PFSK-1 (cell line): ENCODE measurements around the gene DNER.

Source experiments
- FOXP2 ChIP-seq: optimal IDR thresholded peaks from 2 replicates; pipeline ENCODE3; 2011; ENCODE audit warnings: borderline replicate concordance, control low read depth, inconsistent platforms; ENCODE audit not compliant: insufficient read depth; ENCODE audit errors: extremely low read length, extremely low read depth
- POLR2AphosphoS5 ChIP-seq: IDR thresholded peaks from 2 replicates; pipeline ENCODE4 v1.6.1; 2012; ENCODE audit warnings: low read depth, mild to moderate bottlenecking, control low read depth, low read length, moderate library complexity
- SIN3A ChIP-seq: IDR thresholded peaks from 2 replicates; pipeline ENCODE4 v1.6.1; 2012; ENCODE audit warnings: mild to moderate bottlenecking, low read length, moderate library complexity, borderline replicate concordance; ENCODE audit not compliant: insufficient read depth
- TAF1 ChIP-seq: IDR thresholded peaks from 2 replicates; pipeline ENCODE4 v1.6.1; 2012; ENCODE audit warnings: low read length, control low read depth, borderline replicate concordance; ENCODE audit not compliant: insufficient read depth
- TF ChIP-seq, protein P1 (sequence below), 2 experiments: IDR thresholded peaks; 2 replicates each; pipeline versions ENCODE4 v1.6.1 to v1.8.0; 2011 to 2012; ENCODE audit warnings: low read depth in 2 of 2, low read length in 2 of 2, control low read depth in 1 of 2, inconsistent platforms in 1 of 2, mild to moderate bottlenecking in 1 of 2, moderate library complexity in 1 of 2; ENCODE audit not compliant: insufficient read depth in 1 of 2

The DNER gene

DNA sequence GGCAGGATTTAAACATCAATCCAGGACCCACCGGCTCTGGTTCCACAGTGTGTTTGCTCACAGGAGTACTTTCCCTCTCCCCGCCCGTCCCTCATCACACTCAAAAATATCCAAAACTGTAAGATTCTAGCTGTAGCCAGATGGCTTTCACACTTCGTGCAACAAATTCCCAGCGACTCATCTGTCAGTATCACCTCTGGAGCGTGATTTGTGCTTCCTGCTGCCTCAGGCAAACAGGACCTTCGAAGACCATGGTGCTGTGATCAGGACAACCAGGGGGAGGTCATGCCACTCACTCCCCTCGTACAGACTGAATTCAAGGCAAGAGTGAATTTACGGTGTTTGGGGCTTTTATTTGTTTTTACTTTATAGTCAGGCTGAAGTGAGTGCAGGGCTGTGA is 288.8 kb downstream of the DNER start:
- TF ChIP-seq, protein P1, sequence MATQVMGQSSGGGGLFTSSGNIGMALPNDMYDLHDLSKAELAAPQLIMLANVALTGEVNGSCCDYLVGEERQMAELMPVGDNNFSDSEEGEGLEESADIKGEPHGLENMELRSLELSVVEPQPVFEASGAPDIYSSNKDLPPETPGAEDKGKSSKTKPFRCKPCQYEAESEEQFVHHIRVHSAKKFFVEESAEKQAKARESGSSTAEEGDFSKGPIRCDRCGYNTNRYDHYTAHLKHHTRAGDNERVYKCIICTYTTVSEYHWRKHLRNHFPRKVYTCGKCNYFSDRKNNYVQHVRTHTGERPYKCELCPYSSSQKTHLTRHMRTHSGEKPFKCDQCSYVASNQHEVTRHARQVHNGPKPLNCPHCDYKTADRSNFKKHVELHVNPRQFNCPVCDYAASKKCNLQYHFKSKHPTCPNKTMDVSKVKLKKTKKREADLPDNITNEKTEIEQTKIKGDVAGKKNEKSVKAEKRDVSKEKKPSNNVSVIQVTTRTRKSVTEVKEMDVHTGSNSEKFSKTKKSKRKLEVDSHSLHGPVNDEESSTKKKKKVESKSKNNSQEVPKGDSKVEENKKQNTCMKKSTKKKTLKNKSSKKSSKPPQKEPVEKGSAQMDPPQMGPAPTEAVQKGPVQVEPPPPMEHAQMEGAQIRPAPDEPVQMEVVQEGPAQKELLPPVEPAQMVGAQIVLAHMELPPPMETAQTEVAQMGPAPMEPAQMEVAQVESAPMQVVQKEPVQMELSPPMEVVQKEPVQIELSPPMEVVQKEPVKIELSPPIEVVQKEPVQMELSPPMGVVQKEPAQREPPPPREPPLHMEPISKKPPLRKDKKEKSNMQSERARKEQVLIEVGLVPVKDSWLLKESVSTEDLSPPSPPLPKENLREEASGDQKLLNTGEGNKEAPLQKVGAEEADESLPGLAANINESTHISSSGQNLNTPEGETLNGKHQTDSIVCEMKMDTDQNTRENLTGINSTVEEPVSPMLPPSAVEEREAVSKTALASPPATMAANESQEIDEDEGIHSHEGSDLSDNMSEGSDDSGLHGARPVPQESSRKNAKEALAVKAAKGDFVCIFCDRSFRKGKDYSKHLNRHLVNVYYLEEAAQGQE (IDR thresholded peaks at IDR 0.05; ENCODE audit: insufficient read depth in 1 of 2, low read depth in 2 of 2, low read length in 2 of 2), result no peak
- no peak for TF ChIP-seq SIN3A
- no peak for TF ChIP-seq POLR2AphosphoS5
- no peak for TF ChIP-seq FOXP2
- TF ChIP-seq TAF1, result no peak

- TF ChIP-seq POLR2AphosphoS5 (no peak), FOXP2 (no peak), SIN3A (no peak), TAF1 (no peak)
- TF ChIP-seq, protein P1 (IDR thresholded peaks at IDR 0.05; ENCODE audit: insufficient read depth in 1 of 2, low read depth in 2 of 2, low read length in 2 of 2), result no peak
Measured at GRCh38 chr2:229422063-229422462, 292.3 kb downstream of the DNER start.

DNA sequence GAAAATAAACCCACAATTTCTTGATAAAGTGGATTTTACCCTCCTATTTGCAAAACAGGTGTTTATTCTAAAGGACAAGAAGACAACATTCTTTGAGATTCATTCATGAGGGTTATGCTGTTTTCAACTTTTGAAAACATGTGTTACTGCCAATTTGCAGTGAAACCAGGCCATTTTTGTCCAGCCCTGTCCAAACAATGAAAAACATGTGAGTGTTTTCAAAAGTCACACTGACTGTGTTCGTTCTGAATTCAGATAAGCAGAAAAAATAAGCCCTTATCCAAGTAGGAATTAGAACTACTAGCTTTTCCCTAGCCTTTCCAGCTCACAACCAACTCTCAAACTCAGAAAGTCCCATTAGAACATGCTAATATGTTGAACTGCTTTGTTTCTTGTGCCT is 295.2 kb downstream of the DNER start:
- TF ChIP-seq TAF1 (no peak), FOXP2 (no peak), POLR2AphosphoS5 (no peak), SIN3A (no peak)
- TF ChIP-seq, protein P1 (IDR thresholded peaks at IDR 0.05; ENCODE audit: insufficient read depth in 1 of 2, low read depth in 2 of 2, low read length in 2 of 2), result no peak

- TF ChIP-seq TAF1, result no peak
- no peak for TF ChIP-seq POLR2AphosphoS5
- TF ChIP-seq FOXP2, result no peak
- no peak for TF ChIP-seq SIN3A
- TF ChIP-seq, protein P1 (IDR thresholded peaks at IDR 0.05; ENCODE audit: insufficient read depth in 1 of 2, low read depth in 2 of 2, low read length in 2 of 2), result no peak
Measured at GRCh38 chr2:229417916-229418315, 296.4 kb downstream of the DNER start.

DNA sequence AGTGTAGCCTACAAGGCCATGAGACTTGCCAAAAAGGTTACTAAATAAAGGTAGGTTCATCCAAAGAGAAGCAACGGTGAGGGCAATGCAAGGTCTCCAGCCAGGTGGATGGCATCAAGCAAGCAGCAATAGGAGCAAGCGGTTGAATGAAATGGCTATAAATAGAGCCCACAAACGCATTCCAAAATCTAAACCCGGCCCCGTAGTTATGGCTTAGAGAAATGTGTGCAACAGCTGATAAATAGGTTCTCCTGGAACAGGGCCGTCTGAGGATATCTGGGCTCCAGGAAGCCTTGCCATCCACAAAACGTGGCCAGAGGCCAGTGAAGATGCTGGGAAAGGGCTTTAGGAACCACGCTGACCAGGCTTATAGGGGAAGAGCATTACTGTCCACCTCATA is 297.2 kb downstream of the DNER start:
- TF ChIP-seq, protein P1 (IDR thresholded peaks at IDR 0.05; ENCODE audit: insufficient read depth in 1 of 2, low read depth in 2 of 2, low read length in 2 of 2), result no peak
- TF ChIP-seq FOXP2, result no peak
- TF ChIP-seq TAF1, result no peak
